Measurements from ENCODE around the gene ZFHX3. TPM values are rescaled to one million over a fixed set of nuclear protein-coding genes. Genes with fewer than 3 reads are reported as not detected.

Gene ZFHX3
- total RNA-seq, 2 experiments from 2014 or later = 0.63 to 0.64 TPM

- Mint-ChIP-seq H3K27me3 (peaks cover 3% of the 10 kb centered on the region), H3K9me3 (no peaks in the 10 kb centered on the region), H3K27ac (no peak overlapping the region), H3K36me3 (ENCODE audit: low read depth) (peaks cover 3% of the 10 kb centered on the region), H3K4me1 (ENCODE audit: low read depth) (peaks cover 25% of the 10 kb centered on the region), H3K4me3 (no peak overlapping the region)
- intact Hi-C loops (cut with DNase I, micrococcal nuclease) = no loop called here
- POLR2A ChIA-PET = no interaction called here
- DNase-seq = no peak
- CTCF ChIA-PET = no interaction called here
- H3K9me3 ChIP-seq (ENCODE audit: control insufficient read depth in 1 of 2, insufficient read depth in 1 of 2, low read length in 2 of 2) = no peaks in the 10 kb centered on the region
- TF ChIP-seq, protein P1, sequence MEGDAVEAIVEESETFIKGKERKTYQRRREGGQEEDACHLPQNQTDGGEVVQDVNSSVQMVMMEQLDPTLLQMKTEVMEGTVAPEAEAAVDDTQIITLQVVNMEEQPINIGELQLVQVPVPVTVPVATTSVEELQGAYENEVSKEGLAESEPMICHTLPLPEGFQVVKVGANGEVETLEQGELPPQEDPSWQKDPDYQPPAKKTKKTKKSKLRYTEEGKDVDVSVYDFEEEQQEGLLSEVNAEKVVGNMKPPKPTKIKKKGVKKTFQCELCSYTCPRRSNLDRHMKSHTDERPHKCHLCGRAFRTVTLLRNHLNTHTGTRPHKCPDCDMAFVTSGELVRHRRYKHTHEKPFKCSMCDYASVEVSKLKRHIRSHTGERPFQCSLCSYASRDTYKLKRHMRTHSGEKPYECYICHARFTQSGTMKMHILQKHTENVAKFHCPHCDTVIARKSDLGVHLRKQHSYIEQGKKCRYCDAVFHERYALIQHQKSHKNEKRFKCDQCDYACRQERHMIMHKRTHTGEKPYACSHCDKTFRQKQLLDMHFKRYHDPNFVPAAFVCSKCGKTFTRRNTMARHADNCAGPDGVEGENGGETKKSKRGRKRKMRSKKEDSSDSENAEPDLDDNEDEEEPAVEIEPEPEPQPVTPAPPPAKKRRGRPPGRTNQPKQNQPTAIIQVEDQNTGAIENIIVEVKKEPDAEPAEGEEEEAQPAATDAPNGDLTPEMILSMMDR (IDR thresholded peaks at IDR 0.05) = no peak
- ATAC-seq (ENCODE audit: poor library complexity) = no peak
- H3K4me3 ChIP-seq (ENCODE audit: low read length) = no peak overlapping the region
- H3K27ac ChIP-seq (ENCODE audit: low read depth in 1 of 2, low read length in 2 of 2) = no peak overlapping the region
- H3K4me1 ChIP-seq (ENCODE audit: insufficient read depth, low read length) = peaks cover 7% of the 10 kb centered on the region
- no peaks in the 10 kb centered on the region for H3K36me3 ChIP-seq (ENCODE audit: insufficient read depth, low read length)
- H3K27me3 ChIP-seq (ENCODE audit: control insufficient read depth in 1 of 2, insufficient read depth in 2 of 2, low read length in 2 of 2) = peaks cover 12 to 50% of the 10 kb centered on the region in 2 experiments
Observed at GRCh38 chr16:73054125-73054484, 6.2 kb upstream of the ZFHX3 start.

DNA sequence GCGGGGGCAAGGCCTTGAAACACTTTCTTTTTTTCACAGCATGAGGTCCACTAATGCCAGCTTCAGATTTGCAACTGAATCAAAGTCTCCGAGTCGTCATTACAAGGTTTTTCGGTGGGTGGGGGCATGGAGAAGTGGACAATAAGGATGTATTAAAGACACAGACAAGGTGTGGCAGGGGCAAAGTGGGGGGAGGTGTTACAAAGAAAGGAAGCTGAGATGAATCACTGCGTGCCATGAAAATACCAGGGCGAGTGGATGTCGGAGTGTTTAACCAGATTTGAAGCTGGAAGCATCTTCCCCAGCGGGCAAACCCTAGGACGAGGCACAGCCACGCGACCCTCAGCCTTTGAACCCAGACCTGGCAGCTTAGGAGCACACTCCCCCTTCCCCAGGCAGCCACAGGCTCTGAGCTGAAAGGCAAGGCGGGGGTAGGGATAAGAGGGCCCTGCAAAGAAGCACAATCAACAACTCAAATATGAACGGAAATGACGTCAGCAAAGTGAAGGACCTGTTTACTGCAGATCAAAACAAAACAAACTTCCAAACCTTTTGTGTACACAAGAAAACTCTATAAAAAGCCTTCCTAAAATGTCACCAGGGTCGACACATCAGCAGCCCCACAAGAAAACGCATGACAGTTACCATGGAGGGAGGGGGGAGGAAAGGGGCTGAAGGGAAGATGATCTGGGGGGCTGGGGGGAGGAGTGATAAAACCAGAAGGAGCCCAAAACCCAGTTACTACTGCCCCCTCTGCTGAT lies 5.6 kb upstream of the ZFHX3 start:
- POLR2A ChIA-PET = no interaction called here

GRCh38 chr16:73053038-73053363 lies 5.1 kb upstream of the ZFHX3 start:
- Histone ChIP-seq H3K27ac (ENCODE audit: low read depth in 1 of 2, low read length in 2 of 2) (no peak overlapping the region), H3K36me3 (ENCODE audit: insufficient read depth, low read length) (no peaks in the 10 kb centered on the region), H3K9me3 (ENCODE audit: control insufficient read depth in 1 of 2, insufficient read depth in 1 of 2, low read length in 2 of 2) (no peaks in the 10 kb centered on the region), H3K4me1 (ENCODE audit: insufficient read depth, low read length) (peaks cover 2% of the 10 kb centered on the region), H3K27me3 (ENCODE audit: control insufficient read depth in 1 of 2, insufficient read depth in 2 of 2, low read length in 2 of 2) (peaks cover 10 to 51% of the 10 kb centered on the region in 2 experiments), H3K4me3 (ENCODE audit: low read length) (no peak overlapping the region)
- TF ChIP-seq, protein P1 (IDR thresholded peaks at IDR 0.05) = no peak
- H3K4me3 Mint-ChIP-seq = no peak overlapping the region
- H3K27me3 Mint-ChIP-seq = no peaks in the 10 kb centered on the region
- no peak overlapping the region for H3K27ac Mint-ChIP-seq
- ATAC-seq (ENCODE audit: poor library complexity) (no peak), DNase-seq (no peak)
- ChIA-PET CTCF (no interaction called here), POLR2A (no interaction called here)
- H3K9me3 Mint-ChIP-seq = no peaks in the 10 kb centered on the region
- H3K4me1 Mint-ChIP-seq (ENCODE audit: low read depth) = peaks cover 22% of the 10 kb centered on the region
- peaks cover 3% of the 10 kb centered on the region for H3K36me3 Mint-ChIP-seq (ENCODE audit: low read depth)
- intact Hi-C loops (cut with DNase I, micrococcal nuclease) = no loop called here

More for the DNA sequence above, 5.6 kb upstream of the ZFHX3 start:
- CTCF ChIA-PET = no interaction called here
- no peak overlapping the region for H3K4me3 ChIP-seq (ENCODE audit: low read length)
- no peaks in the 10 kb centered on the region for H3K27me3 Mint-ChIP-seq
- H3K27ac Mint-ChIP-seq = no peak overlapping the region
- DNase-seq (no peak), ATAC-seq (ENCODE audit: poor library complexity) (no peak)
- H3K9me3 Mint-ChIP-seq = no peaks in the 10 kb centered on the region
- H3K27ac ChIP-seq (ENCODE audit: low read depth in 1 of 2, low read length in 2 of 2) = no peak overlapping the region
- peaks cover 10 to 49% of the 10 kb centered on the region in 2 experiments for H3K27me3 ChIP-seq (ENCODE audit: control insufficient read depth in 1 of 2, insufficient read depth in 2 of 2, low read length in 2 of 2)
- H3K4me1 Mint-ChIP-seq (ENCODE audit: low read depth) = peaks cover 22% of the 10 kb centered on the region
- no peak overlapping the region for H3K4me3 Mint-ChIP-seq
- peaks cover 3% of the 10 kb centered on the region for H3K36me3 Mint-ChIP-seq (ENCODE audit: low read depth)
- H3K9me3 ChIP-seq (ENCODE audit: control insufficient read depth in 1 of 2, insufficient read depth in 1 of 2, low read length in 2 of 2) = no peaks in the 10 kb centered on the region
- H3K4me1 ChIP-seq (ENCODE audit: insufficient read depth, low read length) = peaks cover 2% of the 10 kb centered on the region
- no peaks in the 10 kb centered on the region for H3K36me3 ChIP-seq (ENCODE audit: insufficient read depth, low read length)
- TF ChIP-seq, protein P1 (IDR thresholded peaks at IDR 0.05) = no peak
- intact Hi-C loops (cut with DNase I, micrococcal nuclease) = no loop called here

Measured in CD4-positive, alpha-beta T cell (primary cell).